WTC11 (cell line): ENCODE results near the gene CERS2.

Source experiments
- ATF2 ChIP-seq: sonication (generic); formaldehyde crosslinking; IDR thresholded peaks from 2 replicates; pipeline ENCODE4 v1.8.1; 2022; ENCODE audit warnings: low read depth, missing genetic modification reagents, borderline replicate concordance
- CTCF ChIP-seq: fragments of 200-600 bp; IDR thresholded peaks from 2 replicates; pipeline ENCODE4 v1.8.0; 2022; ENCODE audit warnings: antibody characterized with exemption
- E2F4 ChIP-seq: sonication (generic); formaldehyde crosslinking; IDR thresholded peaks from 2 replicates; pipeline ENCODE4 v1.8.1; 2022; ENCODE audit warnings: low read depth, mild to moderate bottlenecking, moderate library complexity, missing genetic modification reagents, borderline replicate concordance
- MAX ChIP-seq: sonication (generic); formaldehyde crosslinking; IDR thresholded peaks from 2 replicates; pipeline ENCODE4 v1.8.0; 2022; ENCODE audit warnings: mild to moderate bottlenecking, missing genetic modification reagents
- ZNF121 ChIP-seq: sonication (generic); formaldehyde crosslinking; IDR thresholded peaks from 2 replicates; pipeline ENCODE4 v1.8.0; 2023; ENCODE audit warnings: missing genetic modification reagents

- no peak for TF ChIP-seq CTCF
- no peak for TF ChIP-seq MAX (CRISPR knock-in tag)
- no peak for TF ChIP-seq ZNF121 (CRISPR knock-in tag)
- TF ChIP-seq E2F4 (CRISPR knock-in tag) = no peak
- TF ChIP-seq ATF2 (CRISPR knock-in tag) = no peak
These were observed 22.7 kb upstream of the CERS2 start for GRCh38 chr1:150997126-150997872.
